Kidney epithelial cell (primary cell): ENCODE measurements around the gene TBX5. TPM values are rescaled to one million over a fixed set of nuclear protein-coding genes. Genes with fewer than 3 reads are reported as not detected.

Experiments
- DNase-seq: peaks from one replicate; pipeline ENCODE4 v3.0.0-alpha.2; 2010; ENCODE audit warnings: low read depth
- H3K27me3 ChIP-seq: 2 replicates; pipeline ENCODE4 v1.6.0; 2011; ENCODE audit warnings: low read length; ENCODE audit not compliant: control insufficient read depth, insufficient read depth
- H3K36me3 ChIP-seq: 2 replicates; pipeline ENCODE4 v1.5.1; 2011; ENCODE audit warnings: low read length; ENCODE audit not compliant: control insufficient read depth, insufficient read depth
- H3K4me3 ChIP-seq: 2 replicates; pipeline ENCODE4 v1.5.1; 2011; ENCODE audit warnings: low read depth, mild to moderate bottlenecking, control low read depth, low read length
- CTCF ChIP-seq: IDR thresholded peaks from 2 replicates; pipeline ENCODE4 v1.5.1; 2011; ENCODE audit warnings: mild to moderate bottlenecking, moderate library complexity, low read length, control low read depth, inconsistent platforms; ENCODE audit not compliant: insufficient read depth, poor library complexity, severe bottlenecking
- total RNA-seq: library from RNA; depleted of rRNA; stranded (reverse); fragments of >200 nt; gene quantifications from 2 replicates; pipeline ENCODE4 v1.2.3, GENCODE V29; 2015

The TBX5 gene
- total RNA-seq, 1 donor from 2014 or later, result not detected

GRCh38 chr12:114412825-114413749, 7.1 kb upstream of the TBX5 start:
- no peak overlapping the region for H3K4me3 ChIP-seq
- H3K36me3 ChIP-seq, result no peaks in the 10 kb centered on the region
- H3K27me3 ChIP-seq, result peaks cover 79% of the 10 kb centered on the region
- DNase-seq, result no peak
- no peak for TF ChIP-seq CTCF

GRCh38 chr12:114412307-114412706, 6.4 kb upstream of the TBX5 start:
- H3K27me3 ChIP-seq, result peaks cover 87% of the 10 kb centered on the region
- no peak overlapping the region for H3K4me3 ChIP-seq
- no peak for DNase-seq
- no peaks in the 10 kb centered on the region for H3K36me3 ChIP-seq
- TF ChIP-seq CTCF, result no peak

GRCh38 chr12:114411071-114411837, 5.3 kb upstream of the TBX5 start:
- Histone ChIP-seq H3K4me3 (no peak overlapping the region), H3K27me3 (peaks cover 94% of the 10 kb centered on the region), H3K36me3 (no peaks in the 10 kb centered on the region)
- TF ChIP-seq CTCF, result no peak
- DNase-seq, result no peak

- TF ChIP-seq CTCF, result no peak
- peaks cover 95% of the 10 kb centered on the region for H3K27me3 ChIP-seq
- no peak for DNase-seq
- no peaks in the 10 kb centered on the region for H3K36me3 ChIP-seq
- H3K4me3 ChIP-seq, result no peak overlapping the region
These were observed 4.1 kb upstream of the TBX5 start for GRCh38 chr12:114409852-114410600.

GRCh38 chr12:114408886-114409851, 3.2 kb upstream of the TBX5 start:
- Histone ChIP-seq H3K36me3 (no peaks in the 10 kb centered on the region), H3K4me3 (no peak overlapping the region), H3K27me3 (peaks cover 95% of the 10 kb centered on the region)
- no peak for TF ChIP-seq CTCF
- DNase-seq, result no peak
